Transverse colon (tissue), 4 donors: ENCODE measurements around the gene ASXL1.

Source experiments
- POLR2AphosphoS5 ChIP-seq, 3 donors: sonication (generic); formaldehyde crosslinking; IDR thresholded peaks; one replicate each; pipeline ENCODE4 v1.6.1; 2016; ENCODE audit warnings: antibody characterized with exemption in 3 of 3
- TF ChIP-seq, protein P1 (sequence below), 5 experiments: fragments of 200-600 bp in 3 of 5; fragments of 450-650 bp in 2 of 5; sonication (generic) in 3 of 5; IDR thresholded peaks; 1 replicate in 2 of 5; 2 replicates in 3 of 5; pipeline ENCODE4 v1.5.1; 2016 to 2017; ENCODE audit warnings: antibody characterized with exemption in 5 of 5, inconsistent platforms in 3 of 5, mild to moderate bottlenecking in 2 of 5, moderate library complexity in 1 of 5

DNA sequence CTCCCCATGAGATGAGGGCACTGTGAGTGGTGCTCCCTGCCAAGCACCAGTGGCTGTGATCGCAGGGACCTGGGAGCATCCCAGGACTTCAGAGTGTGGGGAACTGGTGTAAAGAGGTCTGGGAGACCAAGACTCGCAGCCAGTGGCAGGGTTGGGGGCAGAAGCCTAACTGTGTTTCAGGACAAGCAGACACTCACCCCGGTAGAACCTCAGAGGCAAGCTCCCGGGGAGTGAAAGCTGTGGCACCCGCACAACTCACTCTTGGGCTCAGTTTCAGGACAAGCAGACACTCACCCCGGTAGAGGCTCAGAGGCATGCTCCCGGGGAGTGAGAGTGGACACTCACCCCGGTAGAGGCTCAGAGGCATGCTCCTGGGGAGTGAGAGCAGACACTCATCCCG, 112.8 kb downstream of the ASXL1 start:
- TF ChIP-seq, protein P1, sequence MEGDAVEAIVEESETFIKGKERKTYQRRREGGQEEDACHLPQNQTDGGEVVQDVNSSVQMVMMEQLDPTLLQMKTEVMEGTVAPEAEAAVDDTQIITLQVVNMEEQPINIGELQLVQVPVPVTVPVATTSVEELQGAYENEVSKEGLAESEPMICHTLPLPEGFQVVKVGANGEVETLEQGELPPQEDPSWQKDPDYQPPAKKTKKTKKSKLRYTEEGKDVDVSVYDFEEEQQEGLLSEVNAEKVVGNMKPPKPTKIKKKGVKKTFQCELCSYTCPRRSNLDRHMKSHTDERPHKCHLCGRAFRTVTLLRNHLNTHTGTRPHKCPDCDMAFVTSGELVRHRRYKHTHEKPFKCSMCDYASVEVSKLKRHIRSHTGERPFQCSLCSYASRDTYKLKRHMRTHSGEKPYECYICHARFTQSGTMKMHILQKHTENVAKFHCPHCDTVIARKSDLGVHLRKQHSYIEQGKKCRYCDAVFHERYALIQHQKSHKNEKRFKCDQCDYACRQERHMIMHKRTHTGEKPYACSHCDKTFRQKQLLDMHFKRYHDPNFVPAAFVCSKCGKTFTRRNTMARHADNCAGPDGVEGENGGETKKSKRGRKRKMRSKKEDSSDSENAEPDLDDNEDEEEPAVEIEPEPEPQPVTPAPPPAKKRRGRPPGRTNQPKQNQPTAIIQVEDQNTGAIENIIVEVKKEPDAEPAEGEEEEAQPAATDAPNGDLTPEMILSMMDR (IDR thresholded peaks at IDR 0.05): no peak
- no peak for TF ChIP-seq POLR2AphosphoS5 (IDR thresholded peaks at IDR 0.05)
